Non-pigmented ciliary epithelial cell (primary cell): ENCODE data around the gene NPTX2.

ENCODE experiments used
- DNase-seq: peaks from one replicate; pipeline ENCODE4 v3.0.0-alpha.2; 2010; ENCODE audit warnings: low read depth

NPTX2 gene

GRCh38 chr7:98654524-98655272, 37.6 kb downstream of the NPTX2 start:
- no peak for DNase-seq

DNA sequence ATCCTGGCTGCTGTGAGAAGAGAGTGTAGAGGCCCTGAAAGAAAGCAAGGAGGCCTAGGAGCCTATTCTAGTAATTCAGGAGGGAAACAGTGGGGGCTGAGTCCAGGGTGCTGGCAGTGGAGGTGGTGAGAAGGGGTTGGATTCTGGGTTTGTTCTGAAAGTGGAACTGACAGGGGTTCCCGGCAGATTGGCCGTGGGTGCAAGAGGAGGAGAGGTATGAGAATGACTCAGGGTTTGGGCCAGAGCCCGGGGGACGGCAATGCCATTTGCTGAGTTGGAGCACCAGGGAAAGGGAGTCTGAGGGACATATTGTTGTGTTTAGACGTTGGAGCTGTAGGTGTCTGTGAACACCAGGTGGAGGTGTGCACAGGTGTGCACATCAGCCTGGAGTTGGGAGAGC, 38.5 kb downstream of the NPTX2 start:
- DNase-seq = no peak

DNA sequence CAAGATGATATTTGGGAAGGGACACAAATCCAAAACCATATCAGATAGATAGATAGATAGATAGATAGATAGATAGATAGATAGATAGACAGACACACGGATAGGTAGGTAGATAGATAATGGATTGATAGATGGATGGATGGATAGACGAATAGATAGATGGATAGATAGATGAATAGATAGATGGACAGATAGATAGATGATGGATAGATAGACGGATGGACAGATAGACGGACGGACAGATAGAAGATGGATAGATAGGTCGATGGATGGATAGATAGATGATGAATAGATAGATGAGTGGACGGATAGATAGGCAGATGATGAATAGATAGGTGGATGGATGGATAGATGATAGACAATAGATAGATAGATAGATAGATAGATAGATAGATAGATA, 39.8 kb downstream of the NPTX2 start:
- DNase-seq = no peak

DNA sequence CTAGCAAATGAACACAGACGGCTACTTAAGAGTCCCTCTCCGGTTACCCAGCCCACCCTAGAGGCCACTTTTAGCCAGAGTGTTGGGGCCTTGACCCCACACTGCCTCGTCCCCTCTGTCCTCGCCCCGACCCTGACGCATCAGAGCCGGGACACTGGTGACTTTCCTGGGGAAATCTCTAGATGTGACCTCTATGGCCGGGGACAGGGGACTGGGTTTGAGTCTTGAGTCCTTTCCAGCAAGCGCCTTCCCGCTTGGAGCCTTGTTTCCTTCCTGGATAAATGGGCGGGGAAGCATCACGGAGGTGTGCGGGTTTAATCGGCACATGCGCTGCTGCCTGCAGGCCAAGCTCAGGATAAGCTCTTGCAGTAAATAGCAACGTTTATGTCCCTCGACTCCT, 40.7 kb downstream of the NPTX2 start:
- DNase-seq = no peak

DNA sequence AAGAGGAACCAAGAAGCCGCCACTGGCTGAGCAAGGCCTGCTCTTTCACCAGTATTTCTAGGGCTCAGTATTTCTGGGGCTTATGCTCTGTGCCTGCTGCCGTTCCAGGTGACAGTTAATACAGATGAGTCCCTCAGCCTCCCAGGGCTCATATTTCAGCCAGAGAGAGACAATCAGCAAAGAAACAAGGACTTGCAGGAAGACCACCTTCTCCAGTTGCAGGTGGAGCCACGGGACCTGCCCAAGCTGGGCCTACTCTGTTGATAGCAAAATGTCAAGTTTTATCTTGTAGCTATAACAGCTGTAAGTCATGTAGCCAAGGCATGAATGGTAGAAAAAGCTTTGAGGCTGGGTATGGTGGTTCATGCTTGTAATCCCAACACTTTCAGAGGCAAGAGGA, 42.7 kb downstream of the NPTX2 start:
- DNase-seq = no peak

GRCh38 chr7:98661607-98662006, 44.5 kb downstream of the NPTX2 start:
- DNase-seq = no peak

GRCh38 chr7:98662289-98662688, 45.2 kb downstream of the NPTX2 start:
- DNase-seq = no peak

DNA sequence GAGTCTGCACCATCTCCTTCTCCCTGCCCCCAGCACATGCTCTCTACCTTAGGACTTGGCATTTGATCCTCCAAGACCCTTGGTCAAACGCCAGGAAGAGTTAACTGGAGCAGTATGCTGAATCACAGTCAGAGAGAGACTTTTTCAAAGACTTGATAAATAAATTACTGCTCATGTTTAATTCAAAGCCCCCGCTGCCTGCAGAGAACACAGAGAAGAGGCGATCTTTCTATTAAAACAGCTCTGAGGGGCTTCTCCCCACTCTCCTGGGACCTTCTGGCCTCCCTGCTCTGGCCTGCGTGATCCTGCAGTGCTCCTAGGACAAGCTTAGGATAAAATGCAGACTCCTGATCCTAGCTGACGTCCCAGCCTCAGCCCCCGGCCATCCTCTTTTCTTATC, 47.8 kb downstream of the NPTX2 start:
- no peak for DNase-seq

- DNase-seq = no peak
These were observed 51.2 kb downstream of the NPTX2 start for GRCh38 chr7:98668255-98668654.

DNA sequence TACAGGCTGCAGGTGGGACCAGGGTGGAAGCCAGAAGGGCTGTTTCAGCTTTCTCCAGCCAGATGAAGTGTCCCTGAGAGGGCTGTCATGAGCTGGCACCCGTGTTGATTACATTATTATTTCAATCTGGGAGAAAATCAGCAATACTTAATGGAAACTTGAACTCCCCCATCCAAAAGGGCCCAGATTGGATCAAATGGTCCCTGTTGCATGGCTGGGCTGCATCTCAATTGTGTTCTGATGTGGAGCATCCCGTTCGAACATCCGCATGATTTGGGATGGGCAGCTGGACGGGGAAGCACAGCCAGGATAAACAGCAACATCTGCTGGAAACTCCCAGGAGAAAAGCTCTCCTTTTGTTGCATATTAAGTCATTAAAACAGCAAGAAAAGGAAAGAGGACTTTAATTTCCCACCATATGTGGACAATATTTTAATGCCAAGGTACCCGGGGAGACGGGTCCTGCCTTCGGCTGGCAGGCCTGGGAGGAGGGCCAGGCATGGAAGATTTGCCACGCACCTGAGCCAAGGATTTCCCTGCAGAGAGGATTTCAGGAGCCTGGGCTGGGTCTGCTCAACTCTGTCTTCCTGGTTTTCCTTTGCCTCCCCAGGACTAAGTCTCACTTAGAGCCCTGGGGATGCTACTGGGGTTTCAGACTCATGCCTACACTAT, 52.4 kb downstream of the NPTX2 start:
- no peak for DNase-seq

DNA sequence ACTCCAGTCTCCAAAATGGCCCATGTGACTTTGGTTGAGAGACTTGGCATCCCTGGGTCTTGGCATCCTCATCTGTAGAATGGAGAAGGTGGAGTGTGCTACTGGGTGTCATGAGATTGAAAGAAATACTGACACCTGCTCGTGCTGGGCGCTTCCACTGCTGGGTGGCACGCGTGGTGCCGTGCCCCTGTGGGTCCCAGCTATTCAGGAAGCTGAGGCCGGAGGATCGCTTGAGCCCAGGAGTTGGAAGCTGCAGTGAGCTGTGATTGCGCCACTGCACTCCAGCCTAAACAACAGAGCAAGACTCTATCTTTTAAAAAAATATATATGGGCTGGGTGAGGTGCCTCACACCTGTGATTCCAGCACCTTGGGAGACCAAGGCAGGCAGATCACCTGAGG, 53.1 kb downstream of the NPTX2 start:
- DNase-seq = no peak

GRCh38 chr7:98671733-98672331, 54.7 kb downstream of the NPTX2 start:
- DNase-seq = no peak

GRCh38 chr7:98674461-98674860, 57.4 kb downstream of the NPTX2 start:
- DNase-seq = no peak

DNA sequence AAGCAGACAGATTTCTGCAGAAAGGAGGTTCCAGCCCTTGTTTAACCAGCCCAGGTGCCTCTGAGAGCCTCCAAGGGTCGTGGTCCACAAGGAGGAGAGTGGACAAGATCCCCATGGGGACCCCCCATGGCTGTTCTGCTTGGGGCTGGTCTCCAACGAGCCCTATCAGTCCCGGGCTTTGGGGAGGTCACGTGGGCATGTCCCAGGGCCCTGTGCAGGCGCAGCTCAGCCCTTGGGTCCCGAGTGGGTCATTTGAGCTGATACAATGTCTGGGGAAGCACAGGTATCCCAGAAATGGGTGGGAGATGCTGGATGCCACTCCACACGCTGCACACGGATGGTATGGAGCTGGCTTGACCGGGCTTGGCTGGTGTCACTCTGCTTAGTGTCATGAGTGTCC, 57.8 kb downstream of the NPTX2 start:
- no peak for DNase-seq

- DNase-seq = no peak
These were observed 61.1 kb downstream of the NPTX2 start for GRCh38 chr7:98678215-98678614.
